PFSK-1 (cell line): ENCODE measurements around the gene TMEM59.

Source experiments
- FOXP2 ChIP-seq: optimal IDR thresholded peaks from 2 replicates; pipeline ENCODE3; 2011; ENCODE audit warnings: borderline replicate concordance, control low read depth, inconsistent platforms; ENCODE audit not compliant: insufficient read depth; ENCODE audit errors: extremely low read length, extremely low read depth
- POLR2AphosphoS5 ChIP-seq: IDR thresholded peaks from 2 replicates; pipeline ENCODE4 v1.6.1; 2012; ENCODE audit warnings: low read depth, mild to moderate bottlenecking, control low read depth, low read length, moderate library complexity
- REST ChIP-seq, 2 experiments: IDR thresholded peaks; 2 replicates each; pipeline versions ENCODE4 v1.6.1 to v1.8.0; 2011 to 2012; ENCODE audit warnings: low read depth in 2 of 2, low read length in 2 of 2, control low read depth in 1 of 2, inconsistent platforms in 1 of 2, mild to moderate bottlenecking in 1 of 2, moderate library complexity in 1 of 2; ENCODE audit not compliant: insufficient read depth in 1 of 2
- SIN3A ChIP-seq: IDR thresholded peaks from 2 replicates; pipeline ENCODE4 v1.6.1; 2012; ENCODE audit warnings: mild to moderate bottlenecking, low read length, moderate library complexity, borderline replicate concordance; ENCODE audit not compliant: insufficient read depth
- TAF1 ChIP-seq: IDR thresholded peaks from 2 replicates; pipeline ENCODE4 v1.6.1; 2012; ENCODE audit warnings: low read length, control low read depth, borderline replicate concordance; ENCODE audit not compliant: insufficient read depth

- no peak for TF ChIP-seq SIN3A
- no peak for TF ChIP-seq FOXP2
- TF ChIP-seq POLR2AphosphoS5 = no peak
- no peak for TF ChIP-seq REST (IDR thresholded peaks at IDR 0.05; ENCODE audit: insufficient read depth in 1 of 2, low read depth in 2 of 2, low read length in 2 of 2)
- TF ChIP-seq TAF1 = no peak
These were observed 28.6 kb downstream of the TMEM59 start for GRCh38 chr1:54024358-54024757.
